ENCODE measurements around the gene HILPDA.
"Not testable (repeated sequence)": the region's sequence is repeated elsewhere in the genome, so short reads cannot be mapped to it uniquely, and the experiment has no call there.

- not testable (repeated sequence) for TF ChIP-seq CTCF (IDR thresholded peaks at IDR 0.05; ENCODE audit: insufficient read depth, low read depth, low read length); EZH2 (IDR thresholded peaks at IDR 0.05; ENCODE audit: insufficient read depth, low read length)
Measured at GRCh38 chr7:128466871-128467270, 11.2 kb downstream of the HILPDA start.
